Heart left ventricle (tissue), 16 donors: Measurements from ENCODE around the gene NPR3. TPM values are rescaled to one million over a fixed set of nuclear protein-coding genes. Genes with fewer than 3 reads are reported as not detected.

Experiments used
- ATAC-seq, 4 donors: fragments of 200-7000 bp; cut with Tn5 transposase; one replicate each; pipeline ENCODE4 v1.9.1; 2020 to 2022; ENCODE audit warnings: moderate library complexity in 4 of 4, mild to moderate bottlenecking in 3 of 4, moderate number of reproducible peaks in 1 of 4
- DNase-seq, 5 donors: peaks; one replicate each; pipeline ENCODE4 v3.0.0-alpha.2; 2020
- H3K27ac ChIP-seq, 12 donors: fragments of 200-600 bp; sonication (generic) in 4 of 12; one replicate each; pipeline versions ENCODE4 v1.5.0 to v1.8.0; 2016 to 2022; ENCODE audit warnings: mild to moderate bottlenecking in 2 of 12
- H3K27me3 ChIP-seq, 9 donors: fragments of 200-600 bp; sonication (generic) in 2 of 9; one replicate each; pipeline versions ENCODE4 v1.5.1 to v1.8.0; 2016 to 2022; ENCODE audit warnings: mild to moderate bottlenecking in 3 of 9
- H3K36me3 ChIP-seq, 9 donors: fragments of 200-600 bp; sonication (generic) in 2 of 9; one replicate each; pipeline versions ENCODE4 v1.5.0 to v1.8.0; 2018 to 2022; ENCODE audit warnings: mild to moderate bottlenecking in 2 of 9
- H3K4me1 ChIP-seq, 12 donors: fragments of 200-600 bp; sonication (generic) in 4 of 12; one replicate each; pipeline versions ENCODE4 v1.5.0 to v1.8.0; 2016 to 2022; ENCODE audit warnings: mild to moderate bottlenecking in 3 of 12
- H3K4me3 ChIP-seq, 12 donors: fragments of 200-600 bp; sonication (generic) in 4 of 12; one replicate each; pipeline versions ENCODE4 v1.5.0 to v1.8.0; 2017 to 2022; ENCODE audit warnings: mild to moderate bottlenecking in 9 of 12, moderate library complexity in 4 of 12
- H3K9me3 ChIP-seq, 12 donors: fragments of 200-600 bp; sonication (generic) in 4 of 12; one replicate each; pipeline versions ENCODE4 v1.5.0 to v1.8.0; 2016 to 2022; ENCODE audit warnings: mild to moderate bottlenecking in 1 of 12
- CTCF ChIP-seq, 12 donors: fragments of 200-600 bp; sonication (generic) in 4 of 12; IDR thresholded peaks; one replicate each; pipeline versions ENCODE4 v1.5.0 to v1.8.0; 2018 to 2022; ENCODE audit warnings: antibody characterized with exemption in 12 of 12, mild to moderate bottlenecking in 5 of 12
- POLR2A ChIP-seq, 2 donors: fragments of 450-650 bp; IDR thresholded peaks; one replicate each; pipeline ENCODE4 v1.6.1; 2017; ENCODE audit warnings: antibody characterized with exemption in 2 of 2, mild to moderate bottlenecking in 2 of 2, moderate library complexity in 2 of 2
- whole genome bisulfite sequencing, 4 donors: extraction: QIAGEN DNeasy Blood & Tissue Kit in 2 of 4; methylation state at CpG; one replicate each; pipeline versions ENCODE4 v1.1.5 to v1.1.7; 2013 to 2018; 5-methylcytosine and 5-hydroxymethylcytosine counted together
- intact Hi-C, 10 donors: fragments of 100-400 bp; cut with DNase I; formaldehyde crosslinking; loops; one replicate each; pipeline versions ENCODE4 v1.11.1 to v1.14.2; 2022
- polyA plus RNA-seq, 2 donors: library from polyadenylated mRNA; stranded (reverse); fragments of 200-250 nt; gene quantifications; one replicate each; pipeline ENCODE4 v1.2.3, GENCODE V29; 2013
- total RNA-seq, 9 donors: library from RNA; depleted of rRNA in 2 of 9; stranded (reverse); fragments of >200 nt in 2 of 9; fragmentation: NEBNext Ultra II Directional in 3 of 9; extraction: Animal tissue kit (Norgen Biotek cat#: 25700) in 3 of 9; gene quantifications; one replicate each; pipeline versions ENCODE4 v1.1.0 to v1.2.4, GENCODE V29; 2016 to 2023
- donor health status: ischemic (EF 13 %, LVEDD 7.1; RV severe dilation, severe dysfunction).
- donor health status: healthy with polysubstance abuse.
- donor health status: DM: no; HTN: yes; CAD: no.
- donor health status: DM: no; HTN: no; CAD: no.
- donor health status: ischemic (EF 25% LVEDD 6.9; RV normal size, moderate dysfunction).
- donor health status: ischemic (EF 25% LVEDD 5.7; RV mildly dilated, moderate dysfunction).
- donor health status: healthy.
- donor health status: DM: yes; HTN: yes; CAD: no.
- donor health status: ischemic (EF 35%, LVEDD 5.7; RV mildly dilated, moderate dysfunction).
- donor health status: nonischemic (EF 11% LVEDD 7.7; RV severe dilation, severe dysfunction).
- donor health status: DM: yes; HTN: yes; CAD: no.
- donor health status: PGD.
- donor health status: ischemic (EF 29% LVEDD 5.4; RV normal size, mild dysfunction).
- donor health status: nonischemic (EF 23%, LVEDD 6.1; RV moderate dilation, normal function).

NPR3 gene
- total and polyA plus RNA-seq, 11 donors, result 8.8 to 127 (median 32.7) TPM

- TF ChIP-seq CTCF (IDR thresholded peaks at IDR 0.05) (no peak), POLR2A (IDR thresholded peaks at IDR 0.05) (no peak)
- peak; percentile 77 to 88 (median 82) for ATAC-seq
- H3K9me3 ChIP-seq, result peaks cover 0 to 32% (median 5%) of the 10 kb centered on the region in 12 donors
- peak overlapping the region in 1 of 12 donors; percentile 9 for H3K27ac ChIP-seq
- peak in 1 of 5 donors; percentile 34 for DNase-seq
- H3K4me1 ChIP-seq, result peaks cover 0 to 20% (median 1%) of the 10 kb centered on the region in 12 donors
- H3K36me3 ChIP-seq, result peaks cover 0 to 35% (median 5%) of the 10 kb centered on the region in 9 donors
- H3K4me3 ChIP-seq, result no peak overlapping the region
- H3K27me3 ChIP-seq, result no peaks in the 10 kb centered on the region
- 53 to 65% (median 62%) methylated on average over 7 of the region's 7 CpGs for WGBS, 4 donors
- intact Hi-C loops, result loop anchor here in 1 of 10 donors (10.0 kb wide), 1 partner anchor 132 kb away; no protein-coding TSS in a partner anchor
These were observed 11.8 kb downstream of the NPR3 start for GRCh38 chr5:32722957-32723356.

DNA sequence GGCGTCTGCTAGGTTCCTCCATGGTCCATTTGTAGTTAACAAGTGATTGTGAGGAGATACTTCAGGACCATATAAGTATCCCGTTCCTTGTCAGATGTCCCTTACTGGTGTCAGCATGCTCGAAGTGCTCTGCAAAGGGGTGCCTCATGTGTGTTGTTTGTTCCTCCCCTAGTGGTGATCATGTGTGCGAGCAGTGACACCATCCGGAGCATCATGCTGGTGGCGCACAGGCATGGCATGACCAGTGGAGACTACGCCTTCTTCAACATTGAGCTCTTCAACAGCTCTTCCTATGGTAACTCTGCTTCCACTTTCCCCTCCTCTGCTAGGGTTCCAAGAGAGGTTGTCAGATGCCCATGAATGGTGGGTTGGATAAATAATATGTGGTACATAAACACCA is 13.4 kb downstream of the NPR3 start:
- intact Hi-C loops, result loop anchor here in 1 of 10 donors (10.0 kb wide), 1 partner anchor 130 kb away; no protein-coding TSS in a partner anchor
- ATAC-seq (no peak), DNase-seq (no peak)
- Histone ChIP-seq H3K4me1 (peaks cover 0 to 20% (median 1%) of the 10 kb centered on the region in 12 donors), H3K27ac (no peak overlapping the region), H3K9me3 (peaks cover 0 to 19% (median under 1%) of the 10 kb centered on the region in 12 donors), H3K4me3 (no peak overlapping the region), H3K36me3 (peaks cover 0 to 35% (median 5%) of the 10 kb centered on the region in 9 donors), H3K27me3 (no peaks in the 10 kb centered on the region)
- TF ChIP-seq POLR2A (IDR thresholded peaks at IDR 0.05) (no peak), CTCF (IDR thresholded peaks at IDR 0.05) (no peak)
- 91 to 97% (median 96%) methylated on average over 7 of the region's 7 CpGs for WGBS, 4 donors

- H3K4me3 ChIP-seq, result no peak overlapping the region
- peaks cover 0 to 35% (median 5%) of the 10 kb centered on the region in 9 donors for H3K36me3 ChIP-seq
- WGBS, 4 donors, result 10 to 14% (median 13%) methylated on average over 3 of the region's 3 CpGs
- peaks cover 0 to 15% (median 0%) of the 10 kb centered on the region in 12 donors for H3K9me3 ChIP-seq
- H3K4me1 ChIP-seq, result peaks cover 0 to 20% (median 1%) of the 10 kb centered on the region in 12 donors
- DNase-seq (no peak), ATAC-seq (peak in 2 of 4 donors; percentile 31 to 66)
- intact Hi-C loops, result loop anchor here in 1 of 10 donors (10.0 kb wide), 1 partner anchor 129 kb away; no protein-coding TSS in a partner anchor
- H3K27ac ChIP-seq, result no peak overlapping the region
- TF ChIP-seq POLR2A (IDR thresholded peaks at IDR 0.05), result no peak
- TF ChIP-seq CTCF (IDR thresholded peaks at IDR 0.05), result no peak
- no peaks in the 10 kb centered on the region for H3K27me3 ChIP-seq
These were observed 15.0 kb downstream of the NPR3 start for GRCh38 chr5:32726086-32726557.

DNA sequence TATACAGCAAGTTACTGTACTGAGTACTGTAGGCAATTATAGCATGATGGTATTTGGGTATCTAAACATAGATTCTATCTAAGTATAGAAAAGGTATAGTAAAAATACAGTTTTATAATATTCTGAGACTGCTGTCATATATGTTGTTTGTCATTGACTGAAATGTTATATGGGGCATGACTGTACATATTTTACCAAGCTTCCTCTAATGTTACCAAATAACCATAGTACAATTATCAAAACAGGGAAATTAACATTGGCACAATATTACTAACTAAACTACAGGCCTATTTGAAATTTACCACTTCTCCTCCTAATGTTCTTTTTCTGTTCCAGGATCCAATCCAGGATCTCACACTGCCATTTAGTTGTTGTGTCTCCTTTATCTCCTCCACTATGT is 18.5 kb downstream of the NPR3 start:
- Histone ChIP-seq H3K4me1 (peaks cover 0 to 15% (median 2%) of the 10 kb centered on the region in 12 donors), H3K27me3 (no peaks in the 10 kb centered on the region), H3K4me3 (no peak overlapping the region), H3K27ac (no peak overlapping the region), H3K9me3 (peaks cover 0 to 15% (median 0%) of the 10 kb centered on the region in 12 donors), H3K36me3 (peaks cover 0 to 34% (median 5%) of the 10 kb centered on the region in 9 donors)
- TF ChIP-seq CTCF (IDR thresholded peaks at IDR 0.05) (no peak), POLR2A (IDR thresholded peaks at IDR 0.05) (no peak)
- no peak for DNase-seq
- no peak for ATAC-seq
- intact Hi-C loops, result loop anchor here in 1 of 10 donors (10.0 kb wide), 1 partner anchor 125 kb away; no protein-coding TSS in a partner anchor
